Panc1 (cell line): Measurements from ENCODE around the gene CYP3A5. TPM values are rescaled to one million over a fixed set of nuclear protein-coding genes. Genes with fewer than 3 reads are reported as not detected.

Experiments used
- ATAC-seq: fragments of 200-7000 bp; cut with Tn5 transposase; 2 replicates; pipeline ENCODE4 v1.9.1; 2020; ENCODE audit warnings: mild to moderate bottlenecking, moderate library complexity
- BruUV-seq: library from RNA; stranded (reverse); fragments of 400-500 nt; replicated peaks from 2 replicates; lab custom pipeline; 2021; lab: Mats Ljungman, UMichigan
- CTCF ChIA-PET: fragments of 300-600 bp; sonication (Branson Sonifier 250); formaldehyde crosslinking; loops from one replicate; lab custom pipeline; 2022; ENCODE audit warnings: antibody characterized with exemption; lab: Charles Lee
- POLR2A ChIA-PET: fragments of 300-600 bp; sonication (Branson Sonifier 250); formaldehyde crosslinking; loops from one replicate; lab custom pipeline; 2022; ENCODE audit warnings: antibody characterized with exemption; lab: Charles Lee
- DNase-seq: peaks from one replicate; pipeline ENCODE4 v3.0.0-alpha.2; 2010; ENCODE audit warnings: low read depth, low spot score
- H3K27ac ChIP-seq: 2 replicates; pipeline ENCODE4 v1.5.1; 2011; ENCODE audit warnings: mild to moderate bottlenecking, low read length, inconsistent platforms
- H3K27me3 ChIP-seq: fragments of 200-500 bp; sonication (Bioruptor generic); 2 replicates; pipeline ENCODE4 v1.6.0; 2014; ENCODE audit warnings: low read length, inconsistent platforms; ENCODE audit not compliant: control insufficient read depth, insufficient read depth
- H3K36me3 ChIP-seq: fragments of 200-500 bp; sonication (Bioruptor generic); 2 replicates; pipeline ENCODE4 v1.5.1; 2014; ENCODE audit warnings: inconsistent platforms, mild to moderate bottlenecking, low read length, moderate library complexity; ENCODE audit not compliant: control insufficient read depth, insufficient read depth
- H3K4me1 ChIP-seq: 2 replicates; pipeline ENCODE4 v1.5.1; 2011; ENCODE audit warnings: inconsistent platforms, mild to moderate bottlenecking, low read length, moderate library complexity; ENCODE audit not compliant: control insufficient read depth, insufficient read depth
- H3K4me3 ChIP-seq, 2 experiments: 2 replicates each; pipeline ENCODE4 v1.5.1; 2011 to 2012; ENCODE audit warnings: low read depth in 2 of 2, low read length in 2 of 2, mild to moderate bottlenecking in 2 of 2, inconsistent platforms in 1 of 2, moderate library complexity in 1 of 2
- H3K9me3 ChIP-seq: fragments of 200-500 bp; sonication (Bioruptor generic); 2 replicates; pipeline ENCODE4 v1.5.1; 2014; ENCODE audit warnings: low read depth, mild to moderate bottlenecking, inconsistent platforms, low read length, moderate library complexity; ENCODE audit not compliant: control insufficient read depth, insufficient read depth
- POLR2AphosphoS5 ChIP-seq: IDR thresholded peaks from 2 replicates; pipeline ENCODE4 v1.6.1; 2012; ENCODE audit warnings: mild to moderate bottlenecking, low read depth, low read length, moderate library complexity
- REST ChIP-seq, 2 experiments: IDR thresholded peaks; 2 replicates each; pipeline ENCODE4 v1.6.1; 2011 to 2012; ENCODE audit warnings: low read depth in 2 of 2, control low read depth in 1 of 2, low read length in 1 of 2, mild to moderate bottlenecking in 1 of 2, moderate library complexity in 1 of 2; ENCODE audit not compliant: insufficient read depth in 1 of 2
- SIN3A ChIP-seq: IDR thresholded peaks from 2 replicates; pipeline ENCODE4 v1.6.1; 2012; ENCODE audit warnings: low read depth, mild to moderate bottlenecking, low read length, moderate library complexity, borderline replicate concordance; ENCODE audit not compliant: insufficient read depth
- TCF7L2 ChIP-seq: IDR thresholded peaks from 2 replicates; pipeline ENCODE4 v1.6.1; 2011; ENCODE audit warnings: mild to moderate bottlenecking, low read depth, low read length, inconsistent platforms
- in situ Hi-C: cut with HindIII; loops from 2 replicates; pipeline ENCODE4 v1.10.0; 2016; ENCODE audit warnings: low sequenced_read_pairs, low pct_unique_long_range_greater_than_20kb
- intact Hi-C: fragments of 100-400 bp; cut with micrococcal nuclease; formaldehyde crosslinking; loops from one replicate; pipeline ENCODE4 v1.10.0; 2022; ENCODE audit not compliant: unreplicated experiment
- total RNA-seq: library from RNA; stranded (reverse); gene quantifications from one replicate; pipeline ENCODE4 v1.2.1, GENCODE V29; 2021; ENCODE audit not compliant: unreplicated experiment
- TF ChIP-seq, protein P1 (sequence below): fragments of 450-650 bp; IDR thresholded peaks from 2 replicates; pipeline ENCODE4 v1.5.1; 2017; ENCODE audit warnings: mild to moderate bottlenecking

CYP3A5 gene
- total RNA-seq, 1 experiment from 2014 or later, result 0.31 TPM

- Histone ChIP-seq H3K9me3 (no peaks in the 10 kb centered on the region), H3K27me3 (no peaks in the 10 kb centered on the region), H3K27ac (no peak overlapping the region), H3K4me1 (no peaks in the 10 kb centered on the region), H3K36me3 (no peaks in the 10 kb centered on the region), H3K4me3 (no peak overlapping the region)
- intact Hi-C loops (no loop called here), in situ Hi-C loops (no loop called here)
- BruUV-seq, result no TSS peak
- ChIA-PET POLR2A (no interaction called here), CTCF (no interaction called here)
- ATAC-seq (no peak), DNase-seq (no peak)
- TF ChIP-seq POLR2AphosphoS5 (no peak), TCF7L2 (no peak), SIN3A (no peak), REST (IDR thresholded peaks at IDR 0.05; ENCODE audit: insufficient read depth in 1 of 2, low read depth in 2 of 2, low read length in 1 of 2) (no peak)
- TF ChIP-seq, protein P1, sequence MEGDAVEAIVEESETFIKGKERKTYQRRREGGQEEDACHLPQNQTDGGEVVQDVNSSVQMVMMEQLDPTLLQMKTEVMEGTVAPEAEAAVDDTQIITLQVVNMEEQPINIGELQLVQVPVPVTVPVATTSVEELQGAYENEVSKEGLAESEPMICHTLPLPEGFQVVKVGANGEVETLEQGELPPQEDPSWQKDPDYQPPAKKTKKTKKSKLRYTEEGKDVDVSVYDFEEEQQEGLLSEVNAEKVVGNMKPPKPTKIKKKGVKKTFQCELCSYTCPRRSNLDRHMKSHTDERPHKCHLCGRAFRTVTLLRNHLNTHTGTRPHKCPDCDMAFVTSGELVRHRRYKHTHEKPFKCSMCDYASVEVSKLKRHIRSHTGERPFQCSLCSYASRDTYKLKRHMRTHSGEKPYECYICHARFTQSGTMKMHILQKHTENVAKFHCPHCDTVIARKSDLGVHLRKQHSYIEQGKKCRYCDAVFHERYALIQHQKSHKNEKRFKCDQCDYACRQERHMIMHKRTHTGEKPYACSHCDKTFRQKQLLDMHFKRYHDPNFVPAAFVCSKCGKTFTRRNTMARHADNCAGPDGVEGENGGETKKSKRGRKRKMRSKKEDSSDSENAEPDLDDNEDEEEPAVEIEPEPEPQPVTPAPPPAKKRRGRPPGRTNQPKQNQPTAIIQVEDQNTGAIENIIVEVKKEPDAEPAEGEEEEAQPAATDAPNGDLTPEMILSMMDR, result no peak
Measured at GRCh38 chr7:99651290-99651689, 28.5 kb downstream of the CYP3A5 start.

DNA sequence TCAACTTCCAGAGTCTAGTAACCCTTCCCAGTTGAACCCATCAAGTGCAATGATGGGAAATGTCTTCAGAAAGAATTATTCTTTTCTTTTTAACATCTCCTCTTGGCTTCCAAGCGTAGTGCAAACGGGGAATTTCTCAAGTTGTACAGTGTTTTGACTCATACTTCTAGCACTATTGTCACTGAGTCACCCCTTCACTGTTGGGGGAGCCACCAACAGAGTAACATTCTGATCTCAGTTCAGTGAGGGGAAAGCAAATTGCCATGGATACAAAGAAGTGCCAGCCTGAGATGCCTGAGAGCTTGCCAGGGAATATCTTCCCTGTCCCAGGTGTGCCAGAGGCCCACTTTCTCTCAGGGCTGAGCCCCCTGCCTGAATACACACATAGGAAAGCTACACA, 31.0 kb downstream of the CYP3A5 start:
- Histone ChIP-seq H3K4me1 (no peaks in the 10 kb centered on the region), H3K27me3 (no peaks in the 10 kb centered on the region), H3K4me3 (no peak overlapping the region), H3K36me3 (no peaks in the 10 kb centered on the region), H3K9me3 (no peaks in the 10 kb centered on the region), H3K27ac (no peak overlapping the region)
- POLR2A ChIA-PET, result no interaction called here
- intact Hi-C loops, result loop anchor here (5.0 kb wide), 1 partner anchor 208 kb away; no protein-coding TSS in a partner anchor
- TF ChIP-seq POLR2AphosphoS5 (no peak), TCF7L2 (no peak), REST (IDR thresholded peaks at IDR 0.05; ENCODE audit: insufficient read depth in 1 of 2, low read depth in 2 of 2, low read length in 1 of 2) (no peak), SIN3A (no peak)
- TF ChIP-seq, protein P1, result no peak
- ATAC-seq (no peak), DNase-seq (no peak)
- no TSS peak for BruUV-seq
- CTCF ChIA-PET, result no interaction called here
- in situ Hi-C loops, result no loop called here
